ENCODE measurements around the gene TIE1.

The TIE1 gene

GRCh38 chr1:43339584-43340232, 38.9 kb downstream of the TIE1 start:
- no peak for DNase-seq

- no peak for DNase-seq
These were observed 39.8 kb downstream of the TIE1 start for GRCh38 chr1:43340559-43340958.

GRCh38 chr1:43344267-43344850, 43.6 kb downstream of the TIE1 start:
- DNase-seq, result no peak

GRCh38 chr1:43345120-43345519, 44.3 kb downstream of the TIE1 start:
- no peak for DNase-seq

- DNase-seq, result no peak
These were observed 45.9 kb downstream of the TIE1 start for GRCh38 chr1:43346636-43347035.

- peak; percentile 90 for DNase-seq
These were observed 47.6 kb downstream of the TIE1 start for GRCh38 chr1:43348343-43348808.

GRCh38 chr1:43348809-43349593, 48.2 kb downstream of the TIE1 start:
- DNase-seq, result peak; percentile 97

GRCh38 chr1:43349594-43350306, 49.0 kb downstream of the TIE1 start:
- DNase-seq, result peak; percentile 65

GRCh38 chr1:43350976-43351375, 50.2 kb downstream of the TIE1 start:
- DNase-seq, result no peak

GRCh38 chr1:43351421-43352350, 50.9 kb downstream of the TIE1 start:
- DNase-seq, result peak; percentile 30

GRCh38 chr1:43352351-43352705, 51.5 kb downstream of the TIE1 start:
- no peak for DNase-seq

- no peak for DNase-seq
These were observed 52.1 kb downstream of the TIE1 start for GRCh38 chr1:43352881-43353280.

- no peak for DNase-seq
These were observed 53.7 kb downstream of the TIE1 start for GRCh38 chr1:43354471-43354870.

GRCh38 chr1:43354936-43355335, 54.2 kb downstream of the TIE1 start:
- no peak for DNase-seq

- no peak for DNase-seq
These were observed 56.5 kb downstream of the TIE1 start for GRCh38 chr1:43357251-43357650.

GRCh38 chr1:43358121-43358745, 57.5 kb downstream of the TIE1 start:
- DNase-seq, result peak; percentile 75

- DNase-seq, result peak; percentile 99
These were observed 58.2 kb downstream of the TIE1 start, which contains the start of gene CDC20 for GRCh38 chr1:43358746-43359693. CDC20 (plus strand) TSS chr1:43358981; CDS start chr1:43359216, 235 bp downstream.

- peak; percentile 40 for DNase-seq
These were observed 58.9 kb downstream of the TIE1 start for GRCh38 chr1:43359696-43360095.

- no peak for DNase-seq
These were observed 59.8 kb downstream of the TIE1 start for GRCh38 chr1:43360616-43361015.

GRCh38 chr1:43363283-43363934, 62.6 kb downstream of the TIE1 start:
- no peak for DNase-seq
